NCI-H82 (cell line): ENCODE measurements around the gene ZBTB7A.

ENCODE experiments used
- DNase-seq: peaks from one replicate; lab custom pipeline; 2025; lab: John Stamatoyannopoulos, UW

The ZBTB7A gene

GRCh38 chr19:4035582-4035981 is 31.1 kb downstream of the ZBTB7A start:
- DNase-seq = no peak

- no peak for DNase-seq
Observed at GRCh38 chr19:4035018-4035566, 31.6 kb downstream of the ZBTB7A start.

- no peak for DNase-seq
Observed at GRCh38 chr19:4034048-4035017, 32.4 kb downstream of the ZBTB7A start.

GRCh38 chr19:4033028-4033956 is 33.4 kb downstream of the ZBTB7A start:
- no peak for DNase-seq

GRCh38 chr19:4032436-4032835 is 34.3 kb downstream of the ZBTB7A start:
- no peak for DNase-seq

DNA sequence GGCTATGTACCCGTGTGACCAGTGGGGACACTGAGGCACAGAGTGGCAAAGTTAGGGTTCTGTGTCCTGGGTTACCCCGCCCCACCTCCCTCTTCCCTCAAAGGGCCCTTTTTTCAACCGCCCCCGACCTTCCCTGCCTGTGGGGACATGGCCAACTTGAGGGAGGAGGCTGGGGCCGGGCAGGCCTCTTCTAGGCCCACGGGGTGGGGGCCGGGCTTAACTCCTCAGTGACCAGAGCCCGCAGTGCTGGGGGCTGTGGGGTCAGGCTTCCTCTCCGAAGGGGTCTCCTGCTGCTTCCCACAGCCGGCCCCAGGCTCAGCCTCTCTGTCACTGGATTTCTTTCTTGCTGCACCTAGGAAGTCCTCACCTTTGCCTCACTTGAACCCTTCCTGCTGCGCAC is 35.3 kb downstream of the ZBTB7A start:
- no peak for DNase-seq

- DNase-seq = no peak
Observed at GRCh38 chr19:4030981-4031380, 35.7 kb downstream of the ZBTB7A start.

- DNase-seq = no peak
Observed at GRCh38 chr19:4030552-4030951, 36.1 kb downstream of the ZBTB7A start.

- DNase-seq = no peak
Observed at GRCh38 chr19:4029247-4029614, 37.5 kb downstream of the ZBTB7A start.

GRCh38 chr19:4028334-4029246 is 38.1 kb downstream of the ZBTB7A start:
- no peak for DNase-seq

DNA sequence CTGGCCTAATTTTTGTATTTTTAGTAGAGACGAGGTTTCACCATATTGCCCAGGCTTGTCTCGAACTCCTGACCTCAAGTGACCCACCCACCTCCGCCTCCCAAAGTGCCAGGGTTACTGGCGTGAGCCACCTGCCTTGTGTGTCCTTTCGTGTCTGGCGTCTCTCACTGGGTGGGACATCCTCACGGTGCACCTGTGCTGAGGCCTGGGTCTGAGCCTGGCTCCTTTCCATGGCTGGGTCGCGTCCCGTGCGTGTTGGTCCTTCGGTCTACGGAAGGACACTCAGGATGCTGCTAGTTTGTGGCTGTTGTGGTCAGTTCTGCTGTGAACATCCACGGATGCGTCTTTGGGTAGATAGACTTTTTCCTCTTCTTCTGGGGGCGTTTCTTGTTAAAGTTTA is 39.6 kb downstream of the ZBTB7A start:
- DNase-seq = no peak

- no peak for DNase-seq
Observed at GRCh38 chr19:4025317-4025716, 41.4 kb downstream of the ZBTB7A start.

- DNase-seq = no peak
Observed at GRCh38 chr19:4023600-4024398, 42.9 kb downstream of the ZBTB7A start.

DNA sequence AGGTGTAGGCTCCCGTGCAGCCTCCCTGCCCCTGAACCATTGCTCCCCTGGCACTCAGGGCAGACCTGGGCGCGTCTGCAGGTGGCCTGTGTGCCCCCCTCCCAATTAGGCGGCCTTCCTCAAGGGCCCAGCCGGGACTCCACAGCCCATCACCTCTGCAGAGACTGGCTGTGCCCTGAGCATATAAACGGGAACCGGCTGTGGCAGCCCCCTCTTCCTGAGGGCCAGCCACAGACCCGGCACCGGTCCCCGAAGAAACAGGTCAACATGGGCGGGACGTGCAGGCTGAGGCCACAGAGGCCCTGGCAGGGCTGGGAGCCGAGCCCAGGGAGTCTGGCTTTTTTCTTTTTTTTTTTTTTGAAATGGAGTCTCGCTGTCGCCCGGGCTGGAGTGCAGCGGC is 47.1 kb downstream of the ZBTB7A start:
- no peak for DNase-seq

- DNase-seq = no peak
Observed at GRCh38 chr19:4018775-4019504, 47.8 kb downstream of the ZBTB7A start.

DNA sequence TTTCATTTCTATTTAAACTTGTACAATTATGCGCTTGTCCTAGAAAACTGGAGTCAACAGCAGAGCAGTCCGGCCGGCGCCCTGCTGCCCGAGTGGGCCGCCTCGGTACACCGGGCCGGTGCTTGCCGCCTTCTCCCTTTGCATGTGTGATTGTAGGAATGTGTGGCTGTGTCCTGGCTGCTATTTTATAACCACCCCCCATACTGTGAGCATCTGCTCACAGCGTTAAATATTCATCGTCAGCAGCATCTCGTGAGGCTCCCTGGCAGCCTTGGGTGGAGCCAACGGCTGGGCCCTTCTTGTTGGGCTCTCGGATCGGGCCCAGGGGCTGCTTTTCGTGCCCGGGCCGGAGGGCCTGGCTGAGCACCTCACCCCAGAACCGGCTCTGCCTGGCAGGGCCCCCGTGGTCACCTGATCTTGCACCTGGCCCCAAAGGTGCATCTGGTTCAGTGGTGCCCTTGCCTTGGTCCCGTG is 48.5 kb downstream of the ZBTB7A start:
- DNase-seq = no peak

DNA sequence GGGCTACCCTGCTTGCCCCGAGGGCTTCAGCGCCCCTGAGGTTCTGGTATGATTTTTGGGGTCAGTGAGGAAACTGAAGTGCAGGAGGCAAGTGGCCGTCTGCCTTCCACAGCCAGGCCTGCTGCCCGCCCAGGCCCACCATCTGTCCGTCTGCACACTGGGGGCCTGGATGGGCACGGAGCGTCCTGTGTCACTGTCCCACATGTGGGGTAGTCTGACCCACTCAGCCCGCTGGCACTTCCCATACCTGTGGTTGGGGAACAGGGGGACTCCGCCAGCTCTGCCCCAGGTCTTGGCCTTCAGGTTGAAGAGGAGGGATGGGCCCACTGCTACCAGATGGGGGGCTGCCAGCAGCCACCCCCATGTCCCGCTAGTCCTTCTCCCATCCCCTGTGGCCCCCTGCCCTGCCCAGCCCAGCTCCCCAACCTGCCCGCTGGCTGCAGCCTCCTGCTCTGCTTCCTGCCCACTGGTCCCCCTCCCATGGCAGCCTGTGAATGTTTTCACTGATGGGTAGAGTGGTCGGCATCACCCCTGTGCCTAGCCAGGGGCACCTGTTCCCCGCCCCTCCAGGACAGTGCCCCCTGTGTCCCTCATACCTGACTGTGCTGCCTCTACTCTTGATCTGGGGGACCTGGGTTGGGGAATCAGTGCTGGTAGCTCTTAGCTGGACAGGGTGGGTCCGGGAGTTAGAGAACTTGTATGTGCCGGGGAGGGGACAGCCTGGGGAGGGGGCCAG is 49.6 kb downstream of the ZBTB7A start:
- no peak for DNase-seq

DNA sequence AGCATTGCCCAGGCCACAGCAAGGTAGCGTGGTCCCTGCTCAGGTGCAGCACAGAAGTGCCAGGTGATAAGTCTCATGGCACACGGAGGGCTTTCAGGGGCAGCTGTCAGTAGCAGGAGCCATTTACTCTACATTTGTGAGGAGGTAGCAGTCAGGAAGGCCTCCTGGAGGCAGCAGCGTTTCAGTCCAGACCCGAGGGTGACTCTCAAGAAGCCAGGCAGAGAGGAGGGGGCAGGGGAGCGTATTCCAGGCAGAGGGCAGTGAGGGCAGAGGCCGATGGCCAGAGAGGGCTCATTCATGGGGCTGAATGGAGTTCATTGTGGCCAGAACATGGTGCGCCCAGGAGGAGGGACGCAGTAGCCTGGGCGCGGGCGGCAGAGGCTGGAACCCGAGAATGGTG is 50.2 kb downstream of the ZBTB7A start:
- no peak for DNase-seq
